GM10266 (cell line): ENCODE results near the gene TSPAN18.

Experiments
- DNase-seq: peaks from one replicate; pipeline ENCODE4 v3.0.0; 2012; ENCODE audit errors: extremely low spot score
- CTCF ChIP-seq: IDR thresholded peaks from 2 replicates; pipeline ENCODE4 v1.5.1; 2012; ENCODE audit warnings: mild to moderate bottlenecking, low read depth; ENCODE audit not compliant: control insufficient read depth, insufficient read depth; ENCODE audit errors: missing control alignments

Gene TSPAN18

GRCh38 chr11:44910591-44910990 is 183.8 kb downstream of the TSPAN18 start:
- TF ChIP-seq CTCF: no peak
- no peak for DNase-seq

- DNase-seq: peak; percentile 76
Measured at GRCh38 chr11:44911029-44911814, 184.5 kb downstream of the TSPAN18 start.

GRCh38 chr11:44912270-44912987 is 185.7 kb downstream of the TSPAN18 start:
- no peak for TF ChIP-seq CTCF
- no peak for DNase-seq

More at GRCh38 chr11:44911029-44911814, 184.5 kb downstream of the TSPAN18 start:
- TF ChIP-seq CTCF: peak; percentile 78

GRCh38 chr11:44913502-44913901 is 186.7 kb downstream of the TSPAN18 start:
- no peak for DNase-seq
- no peak for TF ChIP-seq CTCF

GRCh38 chr11:44914105-44914504 is 187.3 kb downstream of the TSPAN18 start:
- no peak for DNase-seq
- no peak for TF ChIP-seq CTCF

GRCh38 chr11:44915004-44915403 is 188.2 kb downstream of the TSPAN18 start:
- no peak for TF ChIP-seq CTCF
- no peak for DNase-seq

GRCh38 chr11:44915621-44916020 is 188.9 kb downstream of the TSPAN18 start:
- DNase-seq: no peak
- no peak for TF ChIP-seq CTCF
